Caco-2 (cell line): ENCODE results near the gene DNAH10. TPM values are rescaled to one million over a fixed set of nuclear protein-coding genes. Genes with fewer than 3 reads are reported as not detected.

Source experiments
- BruUV-seq: library from RNA; stranded (reverse); fragments of 400-500 nt; replicated peaks from 2 replicates; lab custom pipeline; 2021; lab: Mats Ljungman, UMichigan
- CTCF ChIA-PET: fragments of 300-600 bp; sonication (Branson Sonifier 250); formaldehyde crosslinking; loops from one replicate; lab custom pipeline; 2022; ENCODE audit warnings: antibody characterized with exemption; lab: Charles Lee
- POLR2A ChIA-PET: fragments of 300-600 bp; sonication (Branson Sonifier 250); formaldehyde crosslinking; loops from one replicate; lab custom pipeline; 2022; ENCODE audit warnings: antibody characterized with exemption; lab: Charles Lee
- DNase-seq, 2 experiments: peaks; one replicate each; pipeline versions ENCODE4 v3.0.0 to v3.0.0-alpha.2; 2020 to 2022
- H3K27me3 ChIP-seq: replicated peaks from 2 replicates; pipeline ENCODE4 v1.6.0; 2011; ENCODE audit warnings: low read length; ENCODE audit not compliant: control insufficient read depth, insufficient read depth
- H3K36me3 ChIP-seq: 2 replicates; pipeline ENCODE4 v1.5.1; 2011; ENCODE audit warnings: low read length; ENCODE audit not compliant: control insufficient read depth, insufficient read depth
- H3K4me1 ChIP-seq: fragments of 250-450 bp; sonication (Bioruptor Pico); 2 replicates; pipeline ENCODE4 v1.5.1; 2020; ENCODE audit warnings: mild to moderate bottlenecking
- H3K4me3 ChIP-seq: 2 replicates; pipeline ENCODE4 v1.5.1; 2011; ENCODE audit warnings: low read depth, mild to moderate bottlenecking, control low read depth, low read length
- H3K9me3 ChIP-seq: fragments of 250-450 bp; sonication (Bioruptor Pico); 2 replicates; pipeline ENCODE4 v1.5.1; 2020; ENCODE audit warnings: mild to moderate bottlenecking, moderate library complexity
- H3K27ac Mint-ChIP-seq: one replicate; pipeline ENCODE4 v1.8.0; 2022; ENCODE audit warnings: mixed read lengths; ENCODE audit not compliant: unreplicated experiment
- H3K27me3 Mint-ChIP-seq: one replicate; pipeline ENCODE4 v1.8.0; 2022; ENCODE audit warnings: mixed read lengths; ENCODE audit not compliant: insufficient read depth, unreplicated experiment
- H3K36me3 Mint-ChIP-seq: one replicate; pipeline ENCODE4 v1.8.0; 2022; ENCODE audit warnings: mild to moderate bottlenecking, mixed read lengths; ENCODE audit not compliant: insufficient read depth, unreplicated experiment
- H3K4me1 Mint-ChIP-seq: one replicate; pipeline ENCODE4 v1.8.0; 2022; ENCODE audit warnings: low read depth, mixed read lengths; ENCODE audit not compliant: unreplicated experiment
- H3K4me3 Mint-ChIP-seq: one replicate; pipeline ENCODE4 v1.8.0; 2022; ENCODE audit warnings: mild to moderate bottlenecking, moderate library complexity, mixed read lengths; ENCODE audit not compliant: unreplicated experiment
- H3K9me3 Mint-ChIP-seq: one replicate; pipeline ENCODE4 v1.8.0; 2022; ENCODE audit warnings: mixed read lengths; ENCODE audit not compliant: unreplicated experiment
- CTCF ChIP-seq, 2 experiments: fragments of 200-600 bp in 1 of 2; IDR thresholded peaks; 1 replicate in 1 of 2; 2 replicates in 1 of 2; pipeline versions ENCODE4 v1.5.1 to v1.8.0; 2011 to 2022; ENCODE audit warnings: antibody characterized with exemption in 1 of 2, control low read depth in 1 of 2, inconsistent platforms in 1 of 2, low read depth in 1 of 2, low read length in 1 of 2, mild to moderate bottlenecking in 1 of 2, moderate library complexity in 1 of 2; ENCODE audit not compliant: insufficient read depth in 1 of 2, severe bottlenecking in 1 of 2, unreplicated experiment in 1 of 2
- intact Hi-C: fragments of 100-400 bp; cut with micrococcal nuclease; formaldehyde crosslinking; loops from one replicate; pipeline ENCODE4 v1.10.0; 2022; ENCODE audit not compliant: unreplicated experiment
- total RNA-seq: library from RNA; stranded (reverse); gene quantifications from 2 replicates; pipeline ENCODE4 v1.2.3, GENCODE V29; 2022

The DNAH10 gene
- total RNA-seq, 1 experiment from 2014 or later, result 0.45 TPM

GRCh38 chr12:123765504-123766035 lies 3.5 kb downstream of the DNAH10 start:
- CTCF ChIA-PET, result no interaction called here
- DNase-seq, result no peak
- intact Hi-C loops, result no loop called here
- Histone ChIP-seq H3K27me3 (no peaks in the 10 kb centered on the region), H3K4me1 (peaks cover 6% of the 10 kb centered on the region), H3K36me3 (no peaks in the 10 kb centered on the region), H3K4me3 (no peak overlapping the region), H3K9me3 (peaks cover 3% of the 10 kb centered on the region; the same call in 1 of the 2 replicates)
- Mint-ChIP-seq H3K36me3 (no peaks in the 10 kb centered on the region), H3K4me1 (no peaks in the 10 kb centered on the region), H3K27ac (no peak overlapping the region), H3K27me3 (no peaks in the 10 kb centered on the region), H3K9me3 (no peaks in the 10 kb centered on the region), H3K4me3 (no peak overlapping the region)
- POLR2A ChIA-PET, result no interaction called here
- BruUV-seq, result no TSS peak
- TF ChIP-seq CTCF (IDR thresholded peaks at IDR 0.05; ENCODE audit: insufficient read depth in 1 of 2, low read depth in 1 of 2, low read length in 1 of 2, severe bottlenecking in 1 of 2, unreplicated experiment in 1 of 2), result no peak

DNA sequence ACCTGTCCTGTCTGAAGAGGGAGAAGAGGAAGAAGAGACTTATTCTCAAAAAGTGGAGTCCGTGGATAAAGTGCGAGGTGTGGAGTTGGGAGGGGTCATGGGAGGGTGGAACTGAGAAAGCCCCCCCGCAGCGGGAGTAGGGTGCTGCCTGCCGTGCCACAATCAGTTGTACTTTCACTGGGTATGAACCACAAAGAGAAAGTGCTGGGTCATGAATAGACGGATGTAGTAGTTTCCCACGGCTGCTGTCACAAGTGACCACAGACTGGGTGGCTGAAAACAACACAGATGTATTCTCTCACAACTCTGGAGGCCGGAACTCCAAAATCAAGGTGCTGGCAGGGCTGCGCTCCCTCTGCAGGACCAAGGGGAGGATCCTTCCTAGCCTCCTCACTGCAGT lies 5.5 kb downstream of the DNAH10 start:
- TF ChIP-seq CTCF (IDR thresholded peaks at IDR 0.05; ENCODE audit: insufficient read depth in 1 of 2, low read depth in 1 of 2, low read length in 1 of 2, severe bottlenecking in 1 of 2, unreplicated experiment in 1 of 2), result no peak
- intact Hi-C loops, result no loop called here
- no peaks in the 10 kb centered on the region for H3K27me3 ChIP-seq
- no peaks in the 10 kb centered on the region for H3K4me1 Mint-ChIP-seq
- H3K4me1 ChIP-seq, result no peaks in the 10 kb centered on the region; the same call in 1 of the 2 replicates
- no peaks in the 10 kb centered on the region for H3K27me3 Mint-ChIP-seq
- ChIA-PET CTCF (no interaction called here), POLR2A (no interaction called here)
- no peaks in the 10 kb centered on the region for H3K36me3 Mint-ChIP-seq
- DNase-seq, result no peak
- peaks cover 3% of the 10 kb centered on the region; the same call in 1 of the 2 replicates for H3K9me3 ChIP-seq
- H3K4me3 Mint-ChIP-seq, result no peak overlapping the region
- BruUV-seq, result no TSS peak
- H3K4me3 ChIP-seq, result no peak overlapping the region
- H3K9me3 Mint-ChIP-seq, result no peaks in the 10 kb centered on the region
- no peaks in the 10 kb centered on the region for H3K36me3 ChIP-seq
- no peak overlapping the region for H3K27ac Mint-ChIP-seq

GRCh38 chr12:123771261-123771660 lies 9.2 kb downstream of the DNAH10 start:
- H3K4me1 Mint-ChIP-seq, result no peaks in the 10 kb centered on the region
- H3K27ac Mint-ChIP-seq, result no peak overlapping the region
- Histone ChIP-seq H3K36me3 (no peaks in the 10 kb centered on the region), H3K27me3 (no peaks in the 10 kb centered on the region), H3K9me3 (no peaks in the 10 kb centered on the region), H3K4me1 (no peaks in the 10 kb centered on the region), H3K4me3 (no peak overlapping the region)
- H3K9me3 Mint-ChIP-seq, result no peaks in the 10 kb centered on the region
- ChIA-PET POLR2A (no interaction called here), CTCF (no interaction called here)
- H3K36me3 Mint-ChIP-seq, result no peaks in the 10 kb centered on the region
- TF ChIP-seq CTCF (IDR thresholded peaks at IDR 0.05; ENCODE audit: insufficient read depth in 1 of 2, low read depth in 1 of 2, low read length in 1 of 2, severe bottlenecking in 1 of 2, unreplicated experiment in 1 of 2), result no peak
- intact Hi-C loops, result no loop called here
- peaks cover 4% of the 10 kb centered on the region for H3K27me3 Mint-ChIP-seq
- no TSS peak for BruUV-seq
- no peak for DNase-seq
- H3K4me3 Mint-ChIP-seq, result no peak overlapping the region
